ENCODE results near the gene ITPK1. TPM values are rescaled to one million over a fixed set of nuclear protein-coding genes. Genes with fewer than 3 reads are reported as not detected.

ITPK1 gene
- total and polyA plus RNA-seq, 2 donors (not counting 3 experiments of a cell fraction or from before 2014, with no cell fraction given): 39.6 to 51.8 TPM

GRCh38 chr14:93099196-93099595 is 16.5 kb downstream of the ITPK1 start:
- Histone ChIP-seq H3K27me3 (ENCODE audit: control insufficient read depth in 2 of 2, insufficient read depth in 2 of 2, low read length in 2 of 2) (no peaks in the 10 kb centered on the region), H3K9me1 (replicated peaks; ENCODE audit: control insufficient read depth, extremely low read depth, insufficient read depth, low read length) (no peaks in the 10 kb centered on the region), H2AFZ (ENCODE audit: low read depth, low read length) (no peak overlapping the region), H3K27ac (ENCODE audit: insufficient read depth, low read depth, low read length) (no peak overlapping the region), H3K9me3 (replicated peaks; ENCODE audit: control insufficient read depth, insufficient read depth, low read length) (no peaks in the 10 kb centered on the region), H3K36me3 (ENCODE audit: control insufficient read depth in 2 of 2, extremely low read depth in 1 of 2, insufficient read depth in 2 of 2, low read length in 2 of 2) (no peaks in the 10 kb centered on the region), H3K4me3 (replicated peaks in 1 of 3; ENCODE audit: insufficient read depth in 1 of 3, low read depth in 1 of 3, low read length in 3 of 3) (no peak overlapping the region), H4K20me1 (replicated peaks; ENCODE audit: control insufficient read depth, extremely low read depth, insufficient read depth, low read length) (no peaks in the 10 kb centered on the region), H3K4me1 (ENCODE audit: control insufficient read depth, extremely low read depth, insufficient read depth, low read length) (no peaks in the 10 kb centered on the region), H3K4me2 (ENCODE audit: insufficient read depth, low read length) (no peak overlapping the region), H3K79me2 (ENCODE audit: control insufficient read depth, insufficient read depth, low read length) (no peaks in the 10 kb centered on the region), H3K9ac (replicated peaks; ENCODE audit: extremely low read depth, insufficient read depth, low read length) (no peak overlapping the region)
- intact Hi-C loops (cut with micrococcal nuclease) (no loop called here), dilution Hi-C loops (cut with MboI; ENCODE audit: extremely low pct_ligation_motif_present, low sequenced_read_pairs) (no loop called here)
- DNase-seq (ENCODE audit: low read depth, low spot score): no peak
- BruUV-seq (replicated peaks): no TSS peak
- ChIA-PET CTCF (interaction anchor here (0.9 to 3.3 kb wide), 4 partner anchors 9 to 40 kb away, joined by 3 to 12 read pairs (median 6); no protein-coding TSS in a partner anchor), POLR2A (no interaction called here)
- no peak for FAIRE-seq
- no peak for TF ChIP-seq JUN (IDR thresholded peaks at IDR 0.05; ENCODE audit: borderline replicate concordance, insufficient read depth, insufficient read length, low read depth)
- no peak for TF ChIP-seq MYC (IDR thresholded peaks at IDR 0.05; ENCODE audit: low read depth, low read length)
- TF ChIP-seq, protein P1, sequence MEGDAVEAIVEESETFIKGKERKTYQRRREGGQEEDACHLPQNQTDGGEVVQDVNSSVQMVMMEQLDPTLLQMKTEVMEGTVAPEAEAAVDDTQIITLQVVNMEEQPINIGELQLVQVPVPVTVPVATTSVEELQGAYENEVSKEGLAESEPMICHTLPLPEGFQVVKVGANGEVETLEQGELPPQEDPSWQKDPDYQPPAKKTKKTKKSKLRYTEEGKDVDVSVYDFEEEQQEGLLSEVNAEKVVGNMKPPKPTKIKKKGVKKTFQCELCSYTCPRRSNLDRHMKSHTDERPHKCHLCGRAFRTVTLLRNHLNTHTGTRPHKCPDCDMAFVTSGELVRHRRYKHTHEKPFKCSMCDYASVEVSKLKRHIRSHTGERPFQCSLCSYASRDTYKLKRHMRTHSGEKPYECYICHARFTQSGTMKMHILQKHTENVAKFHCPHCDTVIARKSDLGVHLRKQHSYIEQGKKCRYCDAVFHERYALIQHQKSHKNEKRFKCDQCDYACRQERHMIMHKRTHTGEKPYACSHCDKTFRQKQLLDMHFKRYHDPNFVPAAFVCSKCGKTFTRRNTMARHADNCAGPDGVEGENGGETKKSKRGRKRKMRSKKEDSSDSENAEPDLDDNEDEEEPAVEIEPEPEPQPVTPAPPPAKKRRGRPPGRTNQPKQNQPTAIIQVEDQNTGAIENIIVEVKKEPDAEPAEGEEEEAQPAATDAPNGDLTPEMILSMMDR (IDR thresholded peaks at IDR 0.05; ENCODE audit: extremely low read depth in 1 of 2, insufficient read depth in 1 of 2, low read depth in 1 of 2, low read length in 2 of 2): no peak
- TF ChIP-seq POLR2A (IDR thresholded peaks at IDR 0.05; ENCODE audit: low read depth, low read length): no peak

DNA sequence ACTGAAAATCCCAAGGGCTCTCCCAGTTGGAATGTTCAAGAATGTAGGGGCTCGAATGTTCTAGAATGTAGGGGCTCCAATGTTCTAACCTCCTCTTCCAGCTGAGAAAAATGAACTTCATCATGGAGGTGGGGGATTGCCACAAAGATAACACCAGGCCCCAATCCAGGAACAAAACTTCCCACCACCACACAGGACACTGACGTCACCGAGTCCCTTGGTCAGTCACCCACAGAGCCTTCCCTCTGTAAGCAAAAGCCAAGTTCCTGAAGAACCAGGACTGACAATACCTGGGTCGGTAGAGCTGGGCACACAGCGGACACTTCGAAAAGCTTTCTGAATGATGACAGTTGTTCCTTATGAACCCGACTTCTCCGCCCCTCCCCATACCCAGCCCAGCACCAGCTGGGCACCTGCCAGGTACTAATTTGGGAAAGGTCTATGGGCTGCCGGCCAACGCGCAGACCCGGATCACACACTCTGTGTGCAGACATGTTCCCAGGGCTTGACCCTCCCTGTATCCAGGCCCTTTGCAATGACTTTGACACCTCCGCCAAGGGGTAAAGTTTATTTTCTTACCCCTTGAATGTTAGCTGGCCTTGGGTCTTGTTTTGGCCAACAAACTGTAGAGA is 18.9 kb downstream of the ITPK1 start:
- intact Hi-C loops (cut with micrococcal nuclease): no loop called here
- H3K9ac ChIP-seq (replicated peaks; ENCODE audit: extremely low read depth, insufficient read depth, low read length): no peak overlapping the region
- FAIRE-seq (no peak), DNase-seq (ENCODE audit: low read depth, low spot score) (no peak)
- BruUV-seq (replicated peaks): no TSS peak
- H3K27ac ChIP-seq (ENCODE audit: insufficient read depth, low read depth, low read length): no peak overlapping the region
- no peak overlapping the region for H2AFZ ChIP-seq (ENCODE audit: low read depth, low read length)
- no peaks in the 10 kb centered on the region for H3K36me3 ChIP-seq (ENCODE audit: control insufficient read depth in 2 of 2, extremely low read depth in 1 of 2, insufficient read depth in 2 of 2, low read length in 2 of 2)
- H3K27me3 ChIP-seq (ENCODE audit: control insufficient read depth in 2 of 2, insufficient read depth in 2 of 2, low read length in 2 of 2): no peaks in the 10 kb centered on the region
- no peak overlapping the region for H3K4me2 ChIP-seq (ENCODE audit: insufficient read depth, low read length)
- ChIA-PET CTCF (interaction anchor here (1.1 to 3.2 kb wide), 2 partner anchors 14 to 17 kb away, joined by 3 to 21 read pairs; no protein-coding TSS in a partner anchor), POLR2A (interaction anchor here (0.5 kb wide), 1 partner anchor 984 kb away, joined by 4 read pairs; no protein-coding TSS in a partner anchor)
- no peaks in the 10 kb centered on the region for H3K9me3 ChIP-seq (replicated peaks; ENCODE audit: control insufficient read depth, insufficient read depth, low read length)
- no peaks in the 10 kb centered on the region for H4K20me1 ChIP-seq (replicated peaks; ENCODE audit: control insufficient read depth, extremely low read depth, insufficient read depth, low read length)
- dilution Hi-C loops (cut with MboI; ENCODE audit: extremely low pct_ligation_motif_present, low sequenced_read_pairs): no loop called here
- H3K79me2 ChIP-seq (ENCODE audit: control insufficient read depth, insufficient read depth, low read length): no peaks in the 10 kb centered on the region
- TF ChIP-seq FOS (IDR thresholded peaks at IDR 0.05; ENCODE audit: borderline replicate concordance, insufficient read depth, low read length) (no peak), MYC (IDR thresholded peaks at IDR 0.05; ENCODE audit: low read depth, low read length) (no peak), EZH2 (IDR thresholded peaks at IDR 0.05; ENCODE audit: borderline replicate concordance, low read depth, low read length, severe bottlenecking) (no peak), GATA2 (IDR thresholded peaks at IDR 0.05; ENCODE audit: insufficient read depth, insufficient read length, low read depth, low read length) (no peak)
- TF ChIP-seq, protein P1 (IDR thresholded peaks at IDR 0.05; ENCODE audit: extremely low read depth in 1 of 2, insufficient read depth in 1 of 2, low read depth in 1 of 2, low read length in 2 of 2): no peak
- no peaks in the 10 kb centered on the region for H3K4me1 ChIP-seq (ENCODE audit: control insufficient read depth, extremely low read depth, insufficient read depth, low read length)
- no peaks in the 10 kb centered on the region for H3K9me1 ChIP-seq (replicated peaks; ENCODE audit: control insufficient read depth, extremely low read depth, insufficient read depth, low read length)
- no peak overlapping the region for H3K4me3 ChIP-seq (replicated peaks in 1 of 3; ENCODE audit: insufficient read depth in 1 of 3, low read depth in 1 of 3, low read length in 3 of 3)
